ENCODE measurements around the gene RNPC3. TPM values are rescaled to one million over a fixed set of nuclear protein-coding genes. Genes with fewer than 3 reads are reported as not detected.

The RNPC3 gene
- total RNA-seq, 1 donor from 2014 or later, result 9.9 TPM

DNA sequence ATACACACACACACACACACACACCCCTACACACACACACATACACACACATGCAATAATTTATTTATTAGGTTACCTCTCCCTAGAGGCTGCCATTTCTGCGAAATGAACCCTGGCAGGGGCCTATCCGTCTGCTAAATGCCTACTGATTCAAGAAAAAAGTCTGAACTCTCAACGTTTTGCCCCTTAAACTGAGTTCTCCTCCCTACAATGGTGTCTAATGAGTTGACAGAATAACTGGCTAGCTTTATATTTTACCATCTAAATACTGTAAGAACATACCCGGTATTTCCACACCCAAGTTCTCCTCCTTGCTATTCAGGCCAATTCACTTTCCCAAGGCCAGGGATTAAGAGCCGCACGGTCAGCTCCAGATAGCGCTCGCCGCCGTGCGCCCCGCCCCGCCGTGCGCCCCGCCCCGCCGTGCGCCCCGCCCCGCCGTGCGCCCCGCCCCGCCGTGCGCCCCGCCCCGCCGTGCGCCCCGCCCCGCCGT, 339 bp upstream of the RNPC3 start:
- Mint-ChIP-seq H3K27me3 (ENCODE audit: low read depth) (no peaks in the 10 kb centered on the region), H3K9me3 (ENCODE audit: low read depth) (no peaks in the 10 kb centered on the region), H3K36me3 (ENCODE audit: low read depth) (peaks cover 9% of the 10 kb centered on the region), H3K4me1 (ENCODE audit: low read depth) (peaks cover 38% of the 10 kb centered on the region), H3K27ac (ENCODE audit: unreplicated experiment) (peak overlapping the region; percentile 85), H3K4me3 (ENCODE audit: unreplicated experiment) (peak overlapping the region; percentile 74)
- DNase-seq (ENCODE audit: low spot score), result no peak
- TF ChIP-seq, protein P1, sequence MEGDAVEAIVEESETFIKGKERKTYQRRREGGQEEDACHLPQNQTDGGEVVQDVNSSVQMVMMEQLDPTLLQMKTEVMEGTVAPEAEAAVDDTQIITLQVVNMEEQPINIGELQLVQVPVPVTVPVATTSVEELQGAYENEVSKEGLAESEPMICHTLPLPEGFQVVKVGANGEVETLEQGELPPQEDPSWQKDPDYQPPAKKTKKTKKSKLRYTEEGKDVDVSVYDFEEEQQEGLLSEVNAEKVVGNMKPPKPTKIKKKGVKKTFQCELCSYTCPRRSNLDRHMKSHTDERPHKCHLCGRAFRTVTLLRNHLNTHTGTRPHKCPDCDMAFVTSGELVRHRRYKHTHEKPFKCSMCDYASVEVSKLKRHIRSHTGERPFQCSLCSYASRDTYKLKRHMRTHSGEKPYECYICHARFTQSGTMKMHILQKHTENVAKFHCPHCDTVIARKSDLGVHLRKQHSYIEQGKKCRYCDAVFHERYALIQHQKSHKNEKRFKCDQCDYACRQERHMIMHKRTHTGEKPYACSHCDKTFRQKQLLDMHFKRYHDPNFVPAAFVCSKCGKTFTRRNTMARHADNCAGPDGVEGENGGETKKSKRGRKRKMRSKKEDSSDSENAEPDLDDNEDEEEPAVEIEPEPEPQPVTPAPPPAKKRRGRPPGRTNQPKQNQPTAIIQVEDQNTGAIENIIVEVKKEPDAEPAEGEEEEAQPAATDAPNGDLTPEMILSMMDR (IDR thresholded peaks at IDR 0.05), result no peak

DNA sequence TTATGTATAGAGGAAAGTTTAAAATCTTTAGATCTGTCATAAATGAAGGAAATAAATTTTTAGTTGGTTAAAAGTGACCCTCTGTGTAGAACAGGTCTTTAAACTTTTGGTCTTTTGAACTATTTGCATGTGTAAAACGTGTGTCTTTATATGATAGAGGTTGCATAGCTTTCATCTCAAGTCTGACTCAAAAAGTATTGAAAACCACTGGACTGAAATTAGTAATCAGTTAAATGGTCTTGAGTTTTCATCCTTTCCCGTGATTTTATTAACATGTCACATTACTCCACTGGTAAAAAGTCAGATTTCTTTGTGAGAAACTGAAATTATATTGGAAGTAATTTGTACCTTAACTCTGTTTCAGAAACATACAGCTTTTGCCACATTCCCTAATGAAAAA, 1.8 kb downstream of the RNPC3 start:
- no peaks in the 10 kb centered on the region for H3K9me3 Mint-ChIP-seq (ENCODE audit: low read depth)
- DNase-seq (ENCODE audit: low spot score), result no peak
- peaks cover 15% of the 10 kb centered on the region for H3K36me3 Mint-ChIP-seq (ENCODE audit: low read depth)
- no peak overlapping the region for H3K27ac Mint-ChIP-seq (ENCODE audit: unreplicated experiment)
- TF ChIP-seq, protein P1 (IDR thresholded peaks at IDR 0.05), result no peak
- peaks cover 47% of the 10 kb centered on the region for H3K4me1 Mint-ChIP-seq (ENCODE audit: low read depth)
- no peaks in the 10 kb centered on the region for H3K27me3 Mint-ChIP-seq (ENCODE audit: low read depth)
- peak overlapping the region; percentile 99 for H3K4me3 Mint-ChIP-seq (ENCODE audit: unreplicated experiment)

DNA sequence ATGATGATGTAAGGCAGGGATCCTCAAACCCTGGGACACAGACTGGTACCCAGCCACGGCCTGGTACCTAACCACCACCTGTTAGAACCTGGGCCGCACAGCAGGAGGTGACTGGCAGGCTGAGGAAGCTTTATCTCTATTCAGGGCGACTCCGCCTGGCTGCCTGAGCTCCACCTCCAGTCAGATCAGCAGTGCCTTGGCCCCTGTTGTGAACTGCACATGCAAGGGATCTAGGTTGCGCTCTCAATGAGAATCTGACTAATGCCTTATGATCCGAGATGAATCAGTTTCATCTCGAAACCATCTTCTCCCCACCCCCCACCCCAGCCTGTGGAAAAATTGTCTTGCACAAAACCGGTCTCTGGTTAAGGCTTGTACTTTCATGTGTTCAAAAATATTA, 4.2 kb downstream of the RNPC3 start:
- no peaks in the 10 kb centered on the region for H3K9me3 Mint-ChIP-seq (ENCODE audit: low read depth)
- DNase-seq (ENCODE audit: low spot score), result peak; percentile 61
- H3K4me3 Mint-ChIP-seq (ENCODE audit: unreplicated experiment), result no peak overlapping the region
- TF ChIP-seq, protein P1 (IDR thresholded peaks at IDR 0.05), result no peak
- no peak overlapping the region for H3K27ac Mint-ChIP-seq (ENCODE audit: unreplicated experiment)
- peaks cover 20% of the 10 kb centered on the region for H3K36me3 Mint-ChIP-seq (ENCODE audit: low read depth)
- H3K27me3 Mint-ChIP-seq (ENCODE audit: low read depth), result no peaks in the 10 kb centered on the region
- peaks cover 43% of the 10 kb centered on the region for H3K4me1 Mint-ChIP-seq (ENCODE audit: low read depth)

DNA sequence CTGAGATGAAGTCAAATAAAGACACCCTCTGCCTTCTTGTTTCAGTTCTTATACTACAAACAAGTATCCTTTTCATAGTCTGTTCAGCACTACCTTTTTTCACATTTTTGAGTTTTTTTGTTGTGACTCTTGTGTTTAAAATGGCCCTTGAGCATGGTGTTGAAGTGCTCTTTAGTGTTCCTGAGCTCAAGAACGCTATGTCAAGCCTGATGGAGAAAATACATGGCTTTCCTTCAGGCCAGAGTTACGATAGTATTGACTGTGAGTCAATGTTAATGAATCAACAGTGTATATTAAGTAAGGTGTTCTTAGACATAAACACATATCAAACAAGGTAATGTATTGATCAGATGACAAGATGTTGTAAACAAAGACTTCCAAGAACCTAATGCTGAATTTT, 12.7 kb downstream of the RNPC3 start:
- Mint-ChIP-seq H3K4me3 (ENCODE audit: unreplicated experiment) (no peak overlapping the region), H3K36me3 (ENCODE audit: low read depth) (peaks cover 33% of the 10 kb centered on the region), H3K27me3 (ENCODE audit: low read depth) (no peaks in the 10 kb centered on the region), H3K27ac (ENCODE audit: unreplicated experiment) (no peak overlapping the region), H3K9me3 (ENCODE audit: low read depth) (no peaks in the 10 kb centered on the region), H3K4me1 (ENCODE audit: low read depth) (peaks cover under 1% of the 10 kb centered on the region)
- DNase-seq (ENCODE audit: low spot score), result no peak
- TF ChIP-seq, protein P1 (IDR thresholded peaks at IDR 0.05), result no peak

DNA sequence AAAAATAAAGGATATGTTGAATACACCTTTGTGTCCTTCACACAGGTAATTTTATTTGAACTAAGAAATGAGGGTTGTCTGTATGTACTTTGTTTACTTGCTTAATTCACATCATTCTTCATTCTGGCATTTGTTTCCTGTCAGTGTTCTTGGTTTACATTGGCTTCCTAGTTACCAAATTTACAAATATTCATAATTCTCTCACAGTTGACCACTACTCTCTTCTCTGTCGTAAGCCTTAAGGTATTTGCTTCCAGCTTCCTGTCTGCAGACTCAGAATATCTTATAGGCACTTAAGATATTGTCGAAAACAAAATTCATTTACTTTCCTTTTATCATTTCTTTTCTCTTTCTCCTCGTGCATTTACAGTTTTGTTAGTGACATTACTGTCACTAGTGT, 15.9 kb downstream of the RNPC3 start:
- TF ChIP-seq, protein P1 (IDR thresholded peaks at IDR 0.05), result no peak
- Mint-ChIP-seq H3K4me3 (ENCODE audit: unreplicated experiment) (no peak overlapping the region), H3K27ac (ENCODE audit: unreplicated experiment) (no peak overlapping the region), H3K36me3 (ENCODE audit: low read depth) (peaks cover 32% of the 10 kb centered on the region), H3K9me3 (ENCODE audit: low read depth) (no peaks in the 10 kb centered on the region), H3K27me3 (ENCODE audit: low read depth) (no peaks in the 10 kb centered on the region), H3K4me1 (ENCODE audit: low read depth) (peaks cover 9% of the 10 kb centered on the region)
- no peak for DNase-seq (ENCODE audit: low spot score)

All from chondrocyte (in vitro differentiated cells).